GM10266 (cell line): ENCODE results near the gene CADPS.

Experiments
- DNase-seq: peaks from one replicate; pipeline ENCODE4 v3.0.0; 2012; ENCODE audit errors: extremely low spot score
- CTCF ChIP-seq: IDR thresholded peaks from 2 replicates; pipeline ENCODE4 v1.5.1; 2012; ENCODE audit warnings: mild to moderate bottlenecking, low read depth; ENCODE audit not compliant: control insufficient read depth, insufficient read depth; ENCODE audit errors: missing control alignments

Gene CADPS

GRCh38 chr3:62911526-62911925, 36.3 kb upstream of the CADPS start:
- no peak for DNase-seq
- TF ChIP-seq CTCF, result no peak

- no peak for TF ChIP-seq CTCF
- no peak for DNase-seq
These were observed 30.1 kb upstream of the CADPS start for GRCh38 chr3:62905331-62905730.

- DNase-seq, result no peak
- no peak for TF ChIP-seq CTCF
These were observed 23.6 kb upstream of the CADPS start for GRCh38 chr3:62898530-62899496.

GRCh38 chr3:62895901-62896300, 20.7 kb upstream of the CADPS start:
- no peak for DNase-seq
- TF ChIP-seq CTCF, result no peak

GRCh38 chr3:62892951-62893350, 17.7 kb upstream of the CADPS start:
- no peak for DNase-seq
- no peak for TF ChIP-seq CTCF

GRCh38 chr3:62892045-62892444, 16.8 kb upstream of the CADPS start:
- DNase-seq, result no peak
- no peak for TF ChIP-seq CTCF

GRCh38 chr3:62888778-62889177, 13.6 kb upstream of the CADPS start:
- TF ChIP-seq CTCF, result no peak
- no peak for DNase-seq
